Lung (tissue), 16 donors: ENCODE measurements around the gene PFDN6. TPM values are rescaled to one million over a fixed set of nuclear protein-coding genes. Genes with fewer than 3 reads are reported as not detected.

Experiments used
- ATAC-seq: fragments of 200-7000 bp; cut with Tn5 transposase; one replicate; pipeline ENCODE4 v1.9.1; 2020; ENCODE audit warnings: moderate number of reproducible peaks; ENCODE audit not compliant: insufficient read depth, low FRiP score
- DNase-seq, 3 donors: peaks; one replicate each; pipeline ENCODE4 v3.0.0-alpha.2; 2013 to 2017
- H3K27ac ChIP-seq, 2 donors: one replicate each; pipeline ENCODE4 v1.5.1; 2013; ENCODE audit warnings: mild to moderate bottlenecking in 2 of 2, moderate library complexity in 2 of 2, control low read depth in 1 of 2, inconsistent platforms in 1 of 2, low read depth in 1 of 2, low read length in 1 of 2
- H3K27me3 ChIP-seq, 3 donors: one replicate each; pipeline ENCODE4 v1.5.1; 2013; ENCODE audit warnings: low read length in 2 of 3; ENCODE audit not compliant: control insufficient read depth in 3 of 3, insufficient read depth in 3 of 3
- H3K36me3 ChIP-seq, 4 donors: one replicate each; pipeline ENCODE4 v1.5.1; 2013; ENCODE audit warnings: low read length in 4 of 4, mild to moderate bottlenecking in 1 of 4, moderate library complexity in 1 of 4; ENCODE audit not compliant: control insufficient read depth in 4 of 4, insufficient read depth in 4 of 4
- H3K4me1 ChIP-seq, 5 donors: one replicate each; pipeline ENCODE4 v1.5.1; 2013; ENCODE audit warnings: low read length in 5 of 5, mild to moderate bottlenecking in 2 of 5, moderate library complexity in 1 of 5; ENCODE audit not compliant: control insufficient read depth in 5 of 5, insufficient read depth in 5 of 5
- H3K4me3 ChIP-seq: one replicate; pipeline ENCODE4 v1.5.1; 2013; ENCODE audit warnings: mild to moderate bottlenecking, control low read depth, moderate library complexity
- H3K9ac ChIP-seq, 2 donors: one replicate each; pipeline ENCODE4 v1.5.1; 2013; ENCODE audit warnings: low read length in 2 of 2, control low read depth in 1 of 2; ENCODE audit not compliant: insufficient read depth in 1 of 2
- H3K9me3 ChIP-seq, 4 donors: one replicate each; pipeline ENCODE4 v1.5.1; 2013; ENCODE audit warnings: low read length in 3 of 4, mild to moderate bottlenecking in 1 of 4, moderate library complexity in 1 of 4; ENCODE audit not compliant: control insufficient read depth in 4 of 4, insufficient read depth in 3 of 4
- CTCF ChIP-seq: IDR thresholded peaks from 2 replicates; pipeline ENCODE4 v1.5.1; 2012; ENCODE audit warnings: mild to moderate bottlenecking; ENCODE audit errors: control extremely low read depth, extremely low read depth
- WGBS, 2 donors: extraction: QIAGEN DNeasy Blood & Tissue Kit; methylation state at CpG; one replicate each; pipeline ENCODE4 v1.1.7; 2013; 5-methylcytosine and 5-hydroxymethylcytosine counted together
- long read RNA-seq, 5 donors: transcript quantifications; one replicate each; lab custom pipeline, GENCODE V29; 2026
- polyA plus RNA-seq, 2 donors: library from polyadenylated mRNA; stranded (reverse); fragments of 200-250 nt; gene quantifications; one replicate each; pipeline ENCODE4 v1.2.1, GENCODE V29; 2013
- total RNA-seq, 2 donors: library from RNA; depleted of rRNA in 1 of 2; stranded (reverse); fragments of >200 nt in 1 of 2; gene quantifications; one replicate each; pipeline ENCODE4 v1.2.1, GENCODE V29; 2014 to 2021
- donor health status: control.
- donor health status: control.
- donor health status: Bipolar disorder and iron deficiency.
- donor health status: healthy.
- donor health status: DM: yes; HTN: yes; CAD: no.

The PFDN6 gene
- total RNA-seq (10 to 100 TPM; 21.8 to 42.2 TPM), polyA plus RNA-seq (100 to 1,000 TPM; 113 to 377 TPM)
- long read RNA-seq, donor 1, partial matches to known transcripts: 7 of 13 reads
- long read RNA-seq, donor 1, other reads (novel, unspliced or antisense): 0 of 13 reads
- long read RNA-seq, donor 2, partial matches to known transcripts: 0 of 5 reads
- long read RNA-seq, donor 2, other reads (novel, unspliced or antisense): 0 of 5 reads
- long read RNA-seq, donor 3, transcript PFDN6-201 (4 exons, 740 nt): major isoform, 5 of 15 reads
- long read RNA-seq, donor 3, partial matches to known transcripts: 7 of 15 reads
- long read RNA-seq, donor 3, other reads (novel, unspliced or antisense): 0 of 15 reads
- long read RNA-seq, donor 4, partial matches to known transcripts: 0 of 5 reads
- long read RNA-seq, donor 4, other reads (novel, unspliced or antisense): 0 of 5 reads
- long read RNA-seq, donor 5, transcript PFDN6-201 (4 exons, 740 nt): major isoform, 9 of 53 reads
- long read RNA-seq, donor 5, transcript PFDN6-204 (5 exons, 884 nt): minor isoform, 7 of 53 reads
- long read RNA-seq, donor 5, partial matches to known transcripts: 27 of 53 reads
- long read RNA-seq, donor 5, other reads (novel, unspliced or antisense): 7 of 53 reads

DNA sequence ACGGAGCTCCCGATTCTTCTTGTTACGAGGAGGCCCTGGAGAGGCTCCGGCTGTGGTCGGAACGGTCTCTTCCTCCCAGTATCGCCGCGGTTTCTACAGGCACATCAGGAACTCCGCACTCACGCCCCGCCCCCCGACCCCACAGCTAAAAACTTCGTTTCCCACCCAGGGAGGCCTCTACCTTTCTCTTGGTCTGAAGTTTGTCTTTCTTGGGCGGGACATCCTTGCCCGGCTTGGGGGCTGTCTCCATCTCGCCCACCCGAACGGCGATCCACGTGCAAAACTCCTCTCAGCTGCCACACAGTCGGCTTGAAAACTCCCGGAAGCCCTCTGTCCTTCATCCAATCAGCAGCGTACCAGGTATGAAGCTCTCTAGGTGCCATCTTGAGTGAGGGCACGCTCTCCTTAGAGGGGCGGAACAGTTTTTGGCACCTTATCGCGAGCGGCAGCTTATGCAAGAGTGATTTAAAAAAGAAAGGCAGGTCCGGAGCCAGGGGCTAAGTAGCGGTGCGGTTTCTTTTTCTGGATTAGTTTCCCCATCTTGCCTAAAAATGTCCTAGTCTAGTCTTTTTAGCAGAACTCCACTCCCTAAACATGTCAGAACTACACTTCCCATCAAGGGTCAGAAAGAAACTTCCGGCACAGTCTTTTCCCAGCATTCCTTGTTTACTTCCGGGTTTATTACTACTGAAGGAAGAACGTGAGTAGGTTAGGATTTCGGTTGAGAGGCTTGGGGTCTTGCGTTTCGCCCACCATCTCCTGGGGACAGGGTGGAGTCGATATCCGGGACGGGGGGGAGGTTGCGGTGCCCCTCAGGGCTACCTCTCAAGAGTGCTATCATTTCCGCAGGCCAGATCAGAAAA lies at the start of gene PFDN6, which contains the start of gene WDR46:
TSS of gene PFDN6 (plus strand) at position 681 of the 863 bp plus-strand sequence. CDS start 256 bp downstream, outside the sequence.
TSS of gene WDR46 (minus strand) at position 319 of the 863 bp plus-strand sequence. CDS start at position 250, 69 bp downstream.
- ATAC-seq: peak; percentile 93
- 0% methylated on average over 43 of the region's 43 CpGs for WGBS, 2 donors
- H3K27ac ChIP-seq: peak within 1 kb of the TSS; percentile 43 to 65

GRCh38 chr6:33241968-33242367 lies 47.4 kb upstream of the PFDN6 start:
- Histone ChIP-seq H3K4me1 (no peaks in the 10 kb centered on the region), H3K9me3 (no peaks in the 10 kb centered on the region), H3K27ac (no peak overlapping the region), H3K36me3 (no peaks in the 10 kb centered on the region), H3K9ac (no peak overlapping the region), H3K27me3 (peaks cover 0 to 3% (median 0%) of the 10 kb centered on the region in 3 donors), H3K4me3 (no peak overlapping the region)
- ATAC-seq (no peak), DNase-seq (no peak)
- 51 to 53% methylated on average over 3 of the region's 3 CpGs for WGBS, 2 donors
- TF ChIP-seq CTCF: no peak

More for the DNA sequence above, at the start of gene PFDN6, which contains the start of gene WDR46:
- no peak for TF ChIP-seq CTCF
- H3K4me3 ChIP-seq: peak within 1 kb of the TSS; percentile 86
- H3K9me3 ChIP-seq: peaks cover 0 to 1% (median 0%) of the 10 kb centered on the region in 4 donors
- peaks cover 0 to 16% (median 15%) of the 10 kb centered on the region in 5 donors for H3K4me1 ChIP-seq
- no peaks in the 10 kb centered on the region for H3K27me3 ChIP-seq
- peak; percentile 86 to 96 (median 96) for DNase-seq
- H3K9ac ChIP-seq: peak within 1 kb of the TSS; percentile 53 to 85
- peaks cover 15 to 38% (median 25%) of the 10 kb centered on the region in 4 donors for H3K36me3 ChIP-seq

GRCh38 chr6:33243476-33243875 lies 45.9 kb upstream of the PFDN6 start:
- H3K9ac ChIP-seq: no peak overlapping the region

More at GRCh38 chr6:33243476-33243875, 45.9 kb upstream of the PFDN6 start:
- no peak for DNase-seq
- H3K9me3 ChIP-seq: no peaks in the 10 kb centered on the region
- H3K27ac ChIP-seq: no peak overlapping the region
- H3K4me1 ChIP-seq: peaks cover 0 to 6% (median 1%) of the 10 kb centered on the region in 5 donors
- no peak for TF ChIP-seq CTCF
- 41 to 68% methylated on average over 1 of the region's 1 CpG for WGBS, 2 donors
- peaks cover 0 to 3% (median 0%) of the 10 kb centered on the region in 3 donors for H3K27me3 ChIP-seq
- no peak for ATAC-seq
- no peaks in the 10 kb centered on the region for H3K36me3 ChIP-seq
- no peak overlapping the region for H3K4me3 ChIP-seq
